HG02885 (cell line): ENCODE data around the gene NR1H3.

Source experiments
- ATAC-seq: cut with Tn5 transposase; IDR thresholded peaks from one replicate; pipeline ENCODE4 v1.9.1; 2021; ENCODE audit warnings: mild to moderate bottlenecking; ENCODE audit not compliant: unreplicated experiment, poor library complexity

NR1H3 gene

GRCh38 chr11:47269002-47269828 lies 11.4 kb downstream of the NR1H3 start:
- ATAC-seq = peak; percentile 51

GRCh38 chr11:47269829-47270305 lies 12.1 kb downstream of the NR1H3 start, which contains the start of gene MADD:
Gene MADD, plus strand, starts transcription at chr11:47270133.
- ATAC-seq = peak; percentile 78

- ATAC-seq = no peak
Observed at GRCh38 chr11:47270331-47271271, 12.8 kb downstream of the NR1H3 start.

- ATAC-seq = no peak
Observed at GRCh38 chr11:47271328-47271727, 13.5 kb downstream of the NR1H3 start.

GRCh38 chr11:47271961-47272661 lies 14.3 kb downstream of the NR1H3 start:
- peak; percentile 21 for ATAC-seq

GRCh38 chr11:47272706-47273105 lies 14.9 kb downstream of the NR1H3 start:
- no peak for ATAC-seq

GRCh38 chr11:47274495-47275235 lies 16.9 kb downstream of the NR1H3 start:
- ATAC-seq = no peak

GRCh38 chr11:47276923-47277322 lies 19.1 kb downstream of the NR1H3 start:
- ATAC-seq = no peak

- ATAC-seq = no peak
Observed at GRCh38 chr11:47278058-47278457, 20.3 kb downstream of the NR1H3 start.

GRCh38 chr11:47278769-47279168 lies 21.0 kb downstream of the NR1H3 start:
- ATAC-seq = no peak

GRCh38 chr11:47280099-47280498 lies 22.3 kb downstream of the NR1H3 start:
- no peak for ATAC-seq

GRCh38 chr11:47280860-47281259 lies 23.1 kb downstream of the NR1H3 start:
- ATAC-seq = no peak

GRCh38 chr11:47282462-47282861 lies 24.7 kb downstream of the NR1H3 start:
- no peak for ATAC-seq

- no peak for ATAC-seq
Observed at GRCh38 chr11:47284151-47284550, 26.4 kb downstream of the NR1H3 start.

GRCh38 chr11:47285969-47286770 lies 28.4 kb downstream of the NR1H3 start:
- ATAC-seq = no peak

GRCh38 chr11:47288066-47288465 lies 30.3 kb downstream of the NR1H3 start:
- no peak for ATAC-seq

GRCh38 chr11:47289856-47290255 lies 32.1 kb downstream of the NR1H3 start:
- no peak for ATAC-seq

- ATAC-seq = no peak
Observed at GRCh38 chr11:47295385-47295784, 37.6 kb downstream of the NR1H3 start.

GRCh38 chr11:47296045-47296444 lies 38.2 kb downstream of the NR1H3 start:
- no peak for ATAC-seq
